Mucosa of rectum (tissue), 2 donors: ENCODE measurements around the gene SLC29A1.
A peak's percentile ranks its signal among the peaks of the same experiment; 100 is the strongest.

Experiments used
- H3K27ac ChIP-seq, 2 donors: one replicate each; pipeline ENCODE4 v1.7.0; 2013; ENCODE audit warnings: inconsistent platforms in 2 of 2, low read depth in 2 of 2, low read length in 2 of 2
- H3K27me3 ChIP-seq, 2 donors: one replicate each; pipeline ENCODE4 v1.7.0; 2013; ENCODE audit warnings: low read length in 2 of 2; ENCODE audit not compliant: control insufficient read depth in 2 of 2, insufficient read depth in 2 of 2
- H3K36me3 ChIP-seq, 2 donors: one replicate each; pipeline ENCODE4 v1.7.0; 2013; ENCODE audit warnings: low read length in 2 of 2; ENCODE audit not compliant: control insufficient read depth in 2 of 2, insufficient read depth in 2 of 2
- H3K4me1 ChIP-seq, 2 donors: one replicate each; pipeline ENCODE4 v1.7.0; 2013; ENCODE audit warnings: low read length in 2 of 2, mild to moderate bottlenecking in 1 of 2; ENCODE audit not compliant: control insufficient read depth in 2 of 2, insufficient read depth in 2 of 2
- H3K4me3 ChIP-seq, 2 donors: one replicate each; pipeline ENCODE4 v1.7.0; 2013; ENCODE audit warnings: low read length in 2 of 2
- H3K9ac ChIP-seq, 2 donors: one replicate each; pipeline ENCODE4 v1.7.0; 2013; ENCODE audit warnings: low read length in 2 of 2, low read depth in 1 of 2, mild to moderate bottlenecking in 1 of 2
- H3K9me3 ChIP-seq, 2 donors: one replicate each; pipeline ENCODE4 v1.7.0; 2013; ENCODE audit warnings: low read length in 2 of 2; ENCODE audit not compliant: control insufficient read depth in 2 of 2
- donor health status: healthy.
- donor health status: Normal muscosa, but diverticular disease.

The SLC29A1 gene

GRCh38 chr6:44255871-44256774 lies 32.7 kb downstream of the SLC29A1 start:
- H3K27me3 ChIP-seq = no peaks in the 10 kb centered on the region
- H3K4me1 ChIP-seq = peaks cover 16 to 19% of the 10 kb centered on the region in 2 donors
- H3K27ac ChIP-seq = peak overlapping the region; percentile 81 to 88
- peak overlapping the region; percentile 75 to 82 for H3K9ac ChIP-seq
- H3K4me3 ChIP-seq = peak overlapping the region; percentile 73 to 81
- H3K9me3 ChIP-seq = no peaks in the 10 kb centered on the region
- H3K36me3 ChIP-seq = peaks cover 42 to 55% of the 10 kb centered on the region in 2 donors

GRCh38 chr6:44256775-44257024 lies 33.3 kb downstream of the SLC29A1 start:
- H3K4me1 ChIP-seq = peaks cover 16 to 20% of the 10 kb centered on the region in 2 donors
- H3K27me3 ChIP-seq = no peaks in the 10 kb centered on the region
- H3K27ac ChIP-seq = peak overlapping the region; percentile 81 to 88
- no peaks in the 10 kb centered on the region for H3K9me3 ChIP-seq
- peaks cover 38 to 52% of the 10 kb centered on the region in 2 donors for H3K36me3 ChIP-seq
- H3K9ac ChIP-seq = peak overlapping the region; percentile 75 to 82
- peak overlapping the region; percentile 73 to 81 for H3K4me3 ChIP-seq

GRCh38 chr6:44257025-44257752 lies 33.8 kb downstream of the SLC29A1 start, which contains the start of gene SLC35B2:
SLC35B2 (minus strand) TSS chr6:44257528; CDS start chr6:44257410, 118 bp downstream.
- Histone ChIP-seq H3K4me3 (peak within 1 kb of the TSS; percentile 73 to 81), H3K4me1 (peaks cover 16 to 23% of the 10 kb centered on the region in 2 donors), H3K27ac (peak within 1 kb of the TSS; percentile 81 to 88), H3K9me3 (no peaks in the 10 kb centered on the region), H3K27me3 (no peaks in the 10 kb centered on the region), H3K36me3 (peaks cover 35 to 47% of the 10 kb centered on the region in 2 donors), H3K9ac (peak within 1 kb of the TSS; percentile 75 to 82)

- H3K9ac ChIP-seq = peak overlapping the region; percentile 58 to 82
- H3K27ac ChIP-seq = peak overlapping the region in 1 of 2 donors; percentile 88
- H3K4me1 ChIP-seq = peaks cover 20 to 28% of the 10 kb centered on the region in 2 donors
- peak overlapping the region; percentile 73 to 81 for H3K4me3 ChIP-seq
- no peaks in the 10 kb centered on the region for H3K9me3 ChIP-seq
- H3K36me3 ChIP-seq = peaks cover 31 to 46% of the 10 kb centered on the region in 2 donors
- H3K27me3 ChIP-seq = no peaks in the 10 kb centered on the region
Observed at GRCh38 chr6:44257753-44258324, 34.4 kb downstream of the SLC29A1 start.

- H3K27me3 ChIP-seq = no peaks in the 10 kb centered on the region
- no peak overlapping the region for H3K4me3 ChIP-seq
- peaks cover 25 to 40% of the 10 kb centered on the region in 2 donors for H3K36me3 ChIP-seq
- no peak overlapping the region for H3K9ac ChIP-seq
- H3K27ac ChIP-seq = peak overlapping the region in 1 of 2 donors; percentile 88
- H3K9me3 ChIP-seq = no peaks in the 10 kb centered on the region
- peaks cover 25 to 34% of the 10 kb centered on the region in 2 donors for H3K4me1 ChIP-seq
Observed at GRCh38 chr6:44258325-44258863, 35.0 kb downstream of the SLC29A1 start.

GRCh38 chr6:44258921-44259320 lies 35.5 kb downstream of the SLC29A1 start:
- Histone ChIP-seq H3K9me3 (no peaks in the 10 kb centered on the region), H3K27ac (no peak overlapping the region), H3K9ac (no peak overlapping the region), H3K36me3 (peaks cover 21 to 35% of the 10 kb centered on the region in 2 donors), H3K4me1 (peaks cover 31 to 39% of the 10 kb centered on the region in 2 donors), H3K27me3 (no peaks in the 10 kb centered on the region), H3K4me3 (no peak overlapping the region)

- Histone ChIP-seq H3K4me3 (no peak overlapping the region), H3K9ac (no peak overlapping the region), H3K27me3 (no peaks in the 10 kb centered on the region), H3K36me3 (peaks cover 10 to 24% of the 10 kb centered on the region in 2 donors), H3K9me3 (no peaks in the 10 kb centered on the region), H3K27ac (no peak overlapping the region), H3K4me1 (peaks cover 41 to 50% of the 10 kb centered on the region in 2 donors)
Observed at GRCh38 chr6:44260011-44260410, 36.6 kb downstream of the SLC29A1 start.

GRCh38 chr6:44260451-44261297 lies 37.3 kb downstream of the SLC29A1 start:
- H3K36me3 ChIP-seq = peaks cover 7 to 19% of the 10 kb centered on the region in 2 donors
- no peaks in the 10 kb centered on the region for H3K9me3 ChIP-seq
- no peak overlapping the region for H3K4me3 ChIP-seq
- no peaks in the 10 kb centered on the region for H3K27me3 ChIP-seq
- no peak overlapping the region for H3K27ac ChIP-seq
- H3K9ac ChIP-seq = no peak overlapping the region
- H3K4me1 ChIP-seq = peaks cover 41 to 51% of the 10 kb centered on the region in 2 donors

GRCh38 chr6:44261581-44261980 lies 38.2 kb downstream of the SLC29A1 start:
- Histone ChIP-seq H3K4me3 (no peak overlapping the region), H3K27ac (no peak overlapping the region), H3K27me3 (no peaks in the 10 kb centered on the region), H3K4me1 (peaks cover 34 to 45% of the 10 kb centered on the region in 2 donors), H3K9me3 (no peaks in the 10 kb centered on the region), H3K9ac (no peak overlapping the region), H3K36me3 (peaks cover 7 to 19% of the 10 kb centered on the region in 2 donors)
